ENCODE data around the gene SPAG7. TPM values are rescaled to one million over a fixed set of nuclear protein-coding genes. Genes with fewer than 3 reads are reported as not detected.

The SPAG7 gene
- total RNA-seq, 4 donors from 2014 or later = 34.5 to 48.8 (median 39.5) TPM

DNA sequence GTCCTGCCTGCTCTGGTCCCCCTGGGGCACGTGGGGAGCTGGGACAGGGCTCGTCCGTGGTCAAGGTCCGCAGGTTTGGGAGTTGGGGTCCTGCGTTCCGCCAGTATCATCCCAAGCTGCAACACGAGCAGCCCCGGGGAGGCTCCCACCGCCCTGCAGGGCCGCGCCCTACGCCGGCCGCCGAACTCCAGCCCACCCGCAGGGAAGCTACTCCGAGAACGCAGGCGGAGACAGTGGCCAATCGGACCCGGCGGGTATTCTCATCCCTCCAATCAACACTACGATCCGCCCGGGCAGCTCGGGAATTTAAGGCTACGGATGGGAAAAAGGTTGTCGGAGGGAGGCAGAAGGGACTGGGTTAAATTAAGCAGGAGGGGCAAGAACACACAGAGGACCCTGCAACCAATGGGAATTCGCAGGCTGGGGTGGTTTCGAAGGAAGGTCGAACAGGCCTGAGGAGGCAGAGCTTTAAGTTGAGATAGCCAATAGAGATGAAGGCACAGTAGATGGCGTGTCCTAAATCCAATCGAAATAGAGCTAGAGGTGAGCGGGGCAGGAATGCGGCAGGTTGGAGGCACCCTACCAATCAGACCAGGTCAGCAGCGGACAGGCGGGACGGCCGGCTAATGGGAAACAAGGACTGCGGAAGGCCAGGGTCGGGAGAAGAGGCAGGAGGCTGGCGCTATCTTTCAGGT lies 626 bp downstream of the SPAG7 start:
- peak overlapping the region; percentile 83 to 99 (median 98) for H3K27ac ChIP-seq
- peak; percentile 96 for DNase-seq
- H3K27me3 ChIP-seq = no peaks in the 10 kb centered on the region
- peak overlapping the region; percentile 37 to 84 (median 71) for H3K4me3 ChIP-seq
- peaks cover 5 to 31% (median 5%) of the 10 kb centered on the region in 3 donors for H3K36me3 ChIP-seq
- TF ChIP-seq CTCF (IDR thresholded peaks at IDR 0.05) = no peak
- TF ChIP-seq POLR2A (IDR thresholded peaks at IDR 0.05) = peak in 1 of 4 donors; percentile 30
- H3K9me3 ChIP-seq = no peaks in the 10 kb centered on the region
- WGBS, 2 donors = 0 to 1% methylated on average over 16 to 20 of the region's 42 CpGs
- intact Hi-C loops (cut with DNase I) = no loop called here
- H3K4me1 ChIP-seq = peaks cover 21 to 41% (median 25%) of the 10 kb centered on the region in 3 donors

DNA sequence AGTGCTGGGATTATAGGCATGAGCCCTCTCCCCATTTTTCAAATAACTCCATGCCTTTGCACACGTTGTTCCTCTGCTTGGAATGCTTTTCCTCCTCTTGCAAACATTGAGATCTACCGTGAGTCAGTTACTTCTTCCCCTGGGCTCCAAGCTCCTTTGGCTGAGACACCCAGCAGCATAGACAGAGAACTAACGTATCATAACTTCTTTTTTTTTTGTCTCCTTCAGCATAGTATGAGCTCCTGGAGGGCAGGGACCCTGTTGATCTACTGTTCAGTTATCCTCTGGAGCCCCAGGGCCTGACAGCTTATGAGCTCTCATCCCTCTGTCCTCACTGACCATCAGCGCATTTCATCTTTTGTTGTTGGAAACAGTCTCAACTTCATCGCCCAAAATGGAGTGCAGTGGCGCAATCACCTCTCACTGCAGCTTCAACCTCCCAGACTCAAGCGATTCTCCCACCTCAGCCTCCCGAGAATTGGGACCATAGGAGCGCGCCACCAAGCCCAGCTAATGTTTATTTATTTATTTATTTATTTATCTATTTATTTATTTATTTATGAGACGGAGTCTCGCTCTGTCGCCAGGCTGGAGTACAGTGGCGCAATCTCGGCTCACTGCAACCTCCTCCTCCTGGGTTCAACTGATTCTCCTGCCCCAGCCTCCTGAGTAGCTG lies 2.2 kb downstream of the SPAG7 start:
- intact Hi-C loops (cut with DNase I) = no loop called here
- Histone ChIP-seq H3K27ac (peak overlapping the region in 3 of 4 donors; percentile 92 to 98 (median 98)), H3K27me3 (no peaks in the 10 kb centered on the region), H3K4me1 (peaks cover 21 to 41% (median 25%) of the 10 kb centered on the region in 3 donors), H3K4me3 (no peak overlapping the region), H3K36me3 (peaks cover 5 to 30% (median 5%) of the 10 kb centered on the region in 3 donors), H3K9me3 (no peaks in the 10 kb centered on the region)
- no peak for TF ChIP-seq POLR2A (IDR thresholded peaks at IDR 0.05)
- no peak for TF ChIP-seq CTCF (IDR thresholded peaks at IDR 0.05)
- WGBS, 2 donors = 93 to 95% methylated on average over 15 of the region's 15 CpGs
- no peak for DNase-seq

DNA sequence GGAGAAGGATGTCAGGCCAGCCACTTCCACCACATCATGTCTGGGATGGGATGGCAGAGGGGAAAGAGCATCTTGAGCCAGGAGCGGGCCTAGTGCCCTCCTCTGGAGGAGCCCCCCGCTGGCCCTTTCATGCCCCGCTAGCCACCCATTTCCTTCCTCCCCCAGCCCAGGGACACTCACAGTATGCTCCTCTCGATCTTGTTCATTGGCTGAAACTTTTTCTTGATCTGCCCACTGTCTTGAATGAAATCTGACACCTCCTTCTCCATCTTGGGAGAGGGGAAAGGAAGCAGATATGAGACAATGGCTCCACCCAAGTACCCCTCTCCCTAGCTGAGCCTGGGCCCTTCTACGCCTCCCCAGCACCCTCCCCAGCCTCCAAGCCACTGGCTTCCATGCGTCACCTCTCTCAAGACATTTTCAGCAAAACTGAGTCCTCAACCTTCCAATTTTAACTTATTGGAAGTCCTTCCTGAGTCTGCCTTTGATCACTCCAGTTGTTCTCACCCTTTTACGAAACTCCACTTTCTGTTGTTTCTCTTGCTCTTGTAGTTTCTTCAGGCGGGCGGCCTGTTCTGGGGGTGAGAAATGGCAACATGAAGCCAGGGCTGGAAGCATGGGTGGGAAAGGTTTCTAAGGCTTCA lies 7.2 kb downstream of the SPAG7 start:
- Histone ChIP-seq H3K4me3 (no peak overlapping the region), H3K27me3 (no peaks in the 10 kb centered on the region), H3K27ac (no peak overlapping the region), H3K9me3 (no peaks in the 10 kb centered on the region), H3K4me1 (peaks cover 0 to 3% (median 1%) of the 10 kb centered on the region in 3 donors), H3K36me3 (peaks cover 0 to 52% (median 15%) of the 10 kb centered on the region in 3 donors)
- DNase-seq = no peak
- TF ChIP-seq POLR2A (IDR thresholded peaks at IDR 0.05) (no peak), CTCF (IDR thresholded peaks at IDR 0.05) (no peak)
- intact Hi-C loops (cut with DNase I) = no loop called here
- WGBS, 2 donors = 81 to 86% methylated on average over 9 of the region's 9 CpGs

DNA sequence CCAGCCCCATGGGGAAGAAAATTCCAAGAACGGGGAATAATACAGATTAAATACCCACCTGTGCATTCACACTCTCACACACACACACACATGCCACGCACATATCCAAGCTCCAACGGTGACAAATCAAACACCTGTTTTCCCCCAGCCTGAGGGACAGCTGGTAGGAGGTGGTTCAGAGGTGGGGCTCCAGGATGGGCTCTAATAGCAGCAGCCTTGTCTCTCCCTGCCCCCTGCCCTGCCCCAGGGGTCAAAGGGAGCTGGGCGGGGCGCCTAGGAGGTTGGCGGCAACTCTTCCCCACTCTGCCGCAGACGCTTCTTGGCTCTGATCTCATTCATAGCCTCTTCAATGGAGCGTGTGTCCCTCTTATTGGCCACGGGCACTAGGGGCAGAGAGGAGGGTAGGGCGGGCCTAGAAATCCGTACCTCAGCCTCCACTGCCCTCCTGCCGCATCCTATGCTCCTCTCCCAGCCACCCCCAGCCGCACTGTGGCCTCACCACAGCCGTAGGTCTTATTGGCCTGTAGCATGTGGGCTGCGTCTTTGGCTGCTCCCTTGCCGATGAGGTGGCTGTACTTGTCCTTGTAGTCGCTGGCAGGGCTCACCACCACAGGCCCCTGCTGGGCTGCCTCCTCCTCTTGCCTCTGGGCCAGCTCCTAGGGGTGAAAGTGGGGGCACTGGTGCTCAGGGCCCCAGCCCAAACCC lies 8.2 kb downstream of the SPAG7 start:
- DNase-seq = no peak
- Histone ChIP-seq H3K4me1 (no peaks in the 10 kb centered on the region), H3K9me3 (no peaks in the 10 kb centered on the region), H3K27me3 (no peaks in the 10 kb centered on the region), H3K36me3 (peaks cover 0 to 52% (median 15%) of the 10 kb centered on the region in 3 donors), H3K4me3 (no peak overlapping the region), H3K27ac (no peak overlapping the region)
- WGBS, 2 donors = 82 to 93% methylated on average over 12 to 18 of the region's 18 CpGs
- TF ChIP-seq CTCF (IDR thresholded peaks at IDR 0.05) (no peak), POLR2A (IDR thresholded peaks at IDR 0.05) (no peak)
- intact Hi-C loops (cut with DNase I) = no loop called here
